HEK293T (cell line): ENCODE data around the gene NUDT14.

Experiments
- FOXA1 ChIP-seq: fragments of 450-650 bp; IDR thresholded peaks from 2 replicates; pipeline ENCODE4 v1.6.1; 2016; ENCODE audit warnings: mild to moderate bottlenecking
- FOXM1 ChIP-seq: fragments of 450-650 bp; IDR thresholded peaks from 2 replicates; pipeline ENCODE4 v1.6.1; 2017; ENCODE audit warnings: mild to moderate bottlenecking, borderline replicate concordance
- LEF1 ChIP-seq: fragments of 450-650 bp; IDR thresholded peaks from 2 replicates; pipeline ENCODE4 v1.6.1; 2017; ENCODE audit warnings: mild to moderate bottlenecking, borderline replicate concordance
- NFRKB ChIP-seq: fragments of 450-650 bp; IDR thresholded peaks from 2 replicates; pipeline ENCODE4 v1.6.1; 2016; ENCODE audit warnings: mild to moderate bottlenecking, moderate library complexity
- TF ChIP-seq, protein P1 (sequence below): fragments of 450-650 bp; IDR thresholded peaks from 2 replicates; pipeline ENCODE4 v1.6.1; 2016

GRCh38 chr14:105204931-105205672 is 24.0 kb upstream of the NUDT14 start:
- TF ChIP-seq FOXM1 (no peak), LEF1 (no peak), FOXA1 (no peak), NFRKB (no peak)
- TF ChIP-seq, protein P1, sequence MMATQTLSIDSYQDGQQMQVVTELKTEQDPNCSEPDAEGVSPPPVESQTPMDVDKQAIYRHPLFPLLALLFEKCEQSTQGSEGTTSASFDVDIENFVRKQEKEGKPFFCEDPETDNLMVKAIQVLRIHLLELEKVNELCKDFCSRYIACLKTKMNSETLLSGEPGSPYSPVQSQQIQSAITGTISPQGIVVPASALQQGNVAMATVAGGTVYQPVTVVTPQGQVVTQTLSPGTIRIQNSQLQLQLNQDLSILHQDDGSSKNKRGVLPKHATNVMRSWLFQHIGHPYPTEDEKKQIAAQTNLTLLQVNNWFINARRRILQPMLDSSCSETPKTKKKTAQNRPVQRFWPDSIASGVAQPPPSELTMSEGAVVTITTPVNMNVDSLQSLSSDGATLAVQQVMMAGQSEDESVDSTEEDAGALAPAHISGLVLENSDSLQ: no peak
